ENCODE data around the gene PASD1.

DNA sequence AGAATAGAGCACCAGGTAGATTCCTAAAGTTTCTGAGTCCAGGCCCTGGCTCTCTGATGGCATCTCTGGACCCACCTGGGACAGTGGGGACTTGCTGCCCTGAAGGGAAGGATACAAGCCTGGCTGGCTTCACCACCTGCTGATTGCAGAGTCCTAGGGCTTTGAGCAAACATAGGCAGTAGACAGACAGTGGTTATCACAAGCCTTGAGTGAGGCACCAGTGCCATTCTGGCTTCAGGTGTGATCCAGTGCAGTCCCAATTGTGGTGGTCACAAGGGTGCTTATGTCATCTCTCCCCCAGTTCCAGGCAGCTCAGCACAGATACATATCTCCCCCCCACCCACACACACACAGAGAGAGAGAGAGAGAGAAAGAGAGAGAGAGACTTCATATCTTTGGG lies 125.2 kb downstream of the PASD1 start:
- TF ChIP-seq, protein P1, sequence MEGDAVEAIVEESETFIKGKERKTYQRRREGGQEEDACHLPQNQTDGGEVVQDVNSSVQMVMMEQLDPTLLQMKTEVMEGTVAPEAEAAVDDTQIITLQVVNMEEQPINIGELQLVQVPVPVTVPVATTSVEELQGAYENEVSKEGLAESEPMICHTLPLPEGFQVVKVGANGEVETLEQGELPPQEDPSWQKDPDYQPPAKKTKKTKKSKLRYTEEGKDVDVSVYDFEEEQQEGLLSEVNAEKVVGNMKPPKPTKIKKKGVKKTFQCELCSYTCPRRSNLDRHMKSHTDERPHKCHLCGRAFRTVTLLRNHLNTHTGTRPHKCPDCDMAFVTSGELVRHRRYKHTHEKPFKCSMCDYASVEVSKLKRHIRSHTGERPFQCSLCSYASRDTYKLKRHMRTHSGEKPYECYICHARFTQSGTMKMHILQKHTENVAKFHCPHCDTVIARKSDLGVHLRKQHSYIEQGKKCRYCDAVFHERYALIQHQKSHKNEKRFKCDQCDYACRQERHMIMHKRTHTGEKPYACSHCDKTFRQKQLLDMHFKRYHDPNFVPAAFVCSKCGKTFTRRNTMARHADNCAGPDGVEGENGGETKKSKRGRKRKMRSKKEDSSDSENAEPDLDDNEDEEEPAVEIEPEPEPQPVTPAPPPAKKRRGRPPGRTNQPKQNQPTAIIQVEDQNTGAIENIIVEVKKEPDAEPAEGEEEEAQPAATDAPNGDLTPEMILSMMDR (IDR thresholded peaks at IDR 0.05), result no peak
- no peak for TF ChIP-seq POLR2A (IDR thresholded peaks at IDR 0.05)
